HEK293T (cell line): ENCODE data around the gene ZBTB4.

Experiments
- CTCF ChIA-PET: fragments of 350-600 bp; formaldehyde crosslinking; extraction: SDS; loops from one replicate; lab custom pipeline; 2021; ENCODE audit warnings: antibody characterized with exemption, inconsistent platforms; lab: Yijun Ruan, JAX
- POLR2A ChIA-PET: fragments of 350-600 bp; formaldehyde crosslinking; extraction: SDS; loops from one replicate; lab custom pipeline; 2020; ENCODE audit warnings: antibody characterized with exemption, inconsistent platforms; lab: Yijun Ruan, JAX
- DNase-seq: peaks from one replicate; pipeline ENCODE4 v3.0.0; 2012; ENCODE audit warnings: mixed read lengths; ENCODE audit errors: extremely low spot score
- ARNT ChIP-seq: fragments of 450-650 bp; IDR thresholded peaks from 2 replicates; pipeline ENCODE4 v1.6.1; 2017; ENCODE audit warnings: mild to moderate bottlenecking
- BHLHE40 ChIP-seq: fragments of 450-650 bp; IDR thresholded peaks from 2 replicates; pipeline ENCODE4 v1.6.1; 2016; ENCODE audit warnings: mild to moderate bottlenecking, moderate library complexity, borderline replicate concordance
- CTBP1 ChIP-seq: fragments of 450-650 bp; IDR thresholded peaks from 2 replicates; pipeline ENCODE4 v1.6.1; 2016; ENCODE audit warnings: borderline replicate concordance
- ELF4 ChIP-seq: fragments of 450-650 bp; IDR thresholded peaks from 2 replicates; pipeline ENCODE4 v1.6.1; 2017; ENCODE audit warnings: antibody characterized with exemption
- FOXA1 ChIP-seq: fragments of 450-650 bp; IDR thresholded peaks from 2 replicates; pipeline ENCODE4 v1.6.1; 2016; ENCODE audit warnings: mild to moderate bottlenecking
- FOXK2 ChIP-seq: fragments of 450-650 bp; IDR thresholded peaks from 2 replicates; pipeline ENCODE4 v1.6.1; 2016; ENCODE audit warnings: mild to moderate bottlenecking
- FOXM1 ChIP-seq: fragments of 450-650 bp; IDR thresholded peaks from 2 replicates; pipeline ENCODE4 v1.6.1; 2017; ENCODE audit warnings: mild to moderate bottlenecking, borderline replicate concordance
- HDGF ChIP-seq: fragments of 450-650 bp; IDR thresholded peaks from 2 replicates; pipeline ENCODE4 v1.6.1; 2017; ENCODE audit warnings: antibody characterized with exemption, borderline replicate concordance
- L3MBTL2 ChIP-seq: fragments of 450-650 bp; conservative IDR thresholded peaks from 2 replicates; pipeline ENCODE4 v1.6.1; 2016; ENCODE audit warnings: mild to moderate bottlenecking
- LEF1 ChIP-seq: fragments of 450-650 bp; IDR thresholded peaks from 2 replicates; pipeline ENCODE4 v1.6.1; 2017; ENCODE audit warnings: mild to moderate bottlenecking, borderline replicate concordance
- NFRKB ChIP-seq: fragments of 450-650 bp; IDR thresholded peaks from 2 replicates; pipeline ENCODE4 v1.6.1; 2016; ENCODE audit warnings: mild to moderate bottlenecking, moderate library complexity
- SP1 ChIP-seq: fragments of 450-650 bp; IDR thresholded peaks from 2 replicates; pipeline ENCODE4 v1.6.1; 2017
- SUZ12 ChIP-seq: fragments of 450-650 bp; IDR thresholded peaks from 2 replicates; pipeline ENCODE4 v1.6.1; 2016; ENCODE audit warnings: mild to moderate bottlenecking
- TARDBP ChIP-seq: fragments of 450-650 bp; IDR thresholded peaks from 2 replicates; pipeline ENCODE4 v1.6.1; 2016
- ZNF384 ChIP-seq: fragments of 450-650 bp; IDR thresholded peaks from 2 replicates; pipeline ENCODE4 v1.6.1; 2016
- TF ChIP-seq, protein P1 (sequence below): fragments of 450-650 bp; IDR thresholded peaks from 2 replicates; pipeline ENCODE4 v1.6.1; 2016

ZBTB4 gene

GRCh38 chr17:7466318-7466638 is 13.2 kb downstream of the ZBTB4 start:
- POLR2A ChIA-PET: interaction anchor here (1.1 to 1.2 kb wide), 2 partner anchors 10 to 29 kb away, joined by 3 to 4 read pairs; no protein-coding TSS in a partner anchor
- DNase-seq: no peak
- no peak for TF ChIP-seq L3MBTL2
- TF ChIP-seq, protein P1, sequence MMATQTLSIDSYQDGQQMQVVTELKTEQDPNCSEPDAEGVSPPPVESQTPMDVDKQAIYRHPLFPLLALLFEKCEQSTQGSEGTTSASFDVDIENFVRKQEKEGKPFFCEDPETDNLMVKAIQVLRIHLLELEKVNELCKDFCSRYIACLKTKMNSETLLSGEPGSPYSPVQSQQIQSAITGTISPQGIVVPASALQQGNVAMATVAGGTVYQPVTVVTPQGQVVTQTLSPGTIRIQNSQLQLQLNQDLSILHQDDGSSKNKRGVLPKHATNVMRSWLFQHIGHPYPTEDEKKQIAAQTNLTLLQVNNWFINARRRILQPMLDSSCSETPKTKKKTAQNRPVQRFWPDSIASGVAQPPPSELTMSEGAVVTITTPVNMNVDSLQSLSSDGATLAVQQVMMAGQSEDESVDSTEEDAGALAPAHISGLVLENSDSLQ: no peak
- TF ChIP-seq FOXK2: no peak
- TF ChIP-seq FOXM1: no peak
- no peak for TF ChIP-seq ZNF384
- no peak for TF ChIP-seq NFRKB
- no peak for TF ChIP-seq SP1
- TF ChIP-seq ELF4: no peak
- no peak for TF ChIP-seq SUZ12
- no peak for TF ChIP-seq BHLHE40
- TF ChIP-seq CTBP1: no peak
- no peak for TF ChIP-seq TARDBP
- TF ChIP-seq LEF1: no peak
- CTCF ChIA-PET: no interaction called here

DNA sequence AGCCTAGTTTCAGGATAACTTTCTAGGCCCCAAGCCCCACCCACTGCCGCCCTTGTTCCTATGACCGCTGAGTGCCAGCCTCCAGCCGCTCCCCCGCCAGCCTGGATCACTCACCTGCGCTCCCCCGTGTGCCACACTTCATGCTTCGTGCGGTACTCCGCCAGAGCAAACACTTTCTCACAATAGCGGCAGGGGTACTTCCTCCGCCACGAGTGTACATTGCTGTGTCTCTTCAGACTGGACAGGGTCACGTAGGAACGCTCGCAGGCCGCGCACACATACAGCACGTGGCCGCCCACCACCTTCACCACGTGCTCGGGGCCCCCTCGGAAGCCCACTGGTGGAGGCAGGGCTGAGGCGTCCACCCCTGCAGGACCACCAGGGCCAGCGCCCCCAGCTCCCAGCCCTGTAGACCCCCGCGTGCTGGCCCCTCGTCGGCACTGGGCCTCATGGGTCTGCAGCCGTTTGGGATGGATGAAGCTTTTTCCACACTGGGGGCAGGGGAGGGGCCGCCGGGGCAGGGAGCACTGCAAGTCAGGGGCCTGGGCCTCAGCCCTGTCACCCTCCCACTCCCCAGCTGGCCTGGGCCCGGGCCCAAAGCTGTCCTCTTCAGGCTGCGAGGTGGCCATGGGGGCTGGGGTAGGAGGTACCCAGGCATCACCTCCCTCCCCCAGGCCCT is 13.7 kb downstream of the ZBTB4 start:
- ChIA-PET POLR2A (interaction anchor here (1.1 kb wide), 1 partner anchor 29 kb away, joined by 3 read pairs; no protein-coding TSS in a partner anchor), CTCF (no interaction called here)
- DNase-seq: no peak
- TF ChIP-seq FOXA1 (no peak), SP1 (no peak)
- TF ChIP-seq, protein P1: no peak

- ChIA-PET POLR2A (interaction anchor here (1.1 to 1.3 kb wide), 2 partner anchors 9 to 20 kb away, joined by 3 read pairs; partner anchors contain the start of gene POLR2A), CTCF (no interaction called here)
- DNase-seq: no peak
- no peak for TF ChIP-seq HDGF
- TF ChIP-seq ELF4: no peak
- TF ChIP-seq FOXK2: no peak
- no peak for TF ChIP-seq SUZ12
- no peak for TF ChIP-seq NFRKB
- no peak for TF ChIP-seq FOXM1
- TF ChIP-seq, protein P1: no peak
- no peak for TF ChIP-seq BHLHE40
- TF ChIP-seq ARNT: no peak
- TF ChIP-seq CTBP1: no peak
- TF ChIP-seq L3MBTL2: no peak
- no peak for TF ChIP-seq ZNF384
- TF ChIP-seq LEF1: no peak
- TF ChIP-seq TARDBP: no peak
- no peak for TF ChIP-seq FOXA1
Observed at GRCh38 chr17:7464081-7464480, 15.3 kb downstream of the ZBTB4 start.

GRCh38 chr17:7463372-7463846 is 16.0 kb downstream of the ZBTB4 start:
- CTCF ChIA-PET: no interaction called here
- DNase-seq: no peak
- no peak for TF ChIP-seq FOXK2
- TF ChIP-seq FOXM1: no peak
- no peak for TF ChIP-seq BHLHE40
- TF ChIP-seq L3MBTL2: no peak
- POLR2A ChIA-PET: no interaction called here

- CTCF ChIA-PET: no interaction called here
- POLR2A ChIA-PET: interaction anchor here (2.1 kb wide), 1 partner anchor 17 kb away, joined by 5 read pairs; no protein-coding TSS in a partner anchor
- DNase-seq: no peak
- TF ChIP-seq SP1 (no peak), FOXK2 (no peak), FOXM1 (no peak)
Observed at GRCh38 chr17:7462474-7463371, 16.7 kb downstream of the ZBTB4 start.

DNA sequence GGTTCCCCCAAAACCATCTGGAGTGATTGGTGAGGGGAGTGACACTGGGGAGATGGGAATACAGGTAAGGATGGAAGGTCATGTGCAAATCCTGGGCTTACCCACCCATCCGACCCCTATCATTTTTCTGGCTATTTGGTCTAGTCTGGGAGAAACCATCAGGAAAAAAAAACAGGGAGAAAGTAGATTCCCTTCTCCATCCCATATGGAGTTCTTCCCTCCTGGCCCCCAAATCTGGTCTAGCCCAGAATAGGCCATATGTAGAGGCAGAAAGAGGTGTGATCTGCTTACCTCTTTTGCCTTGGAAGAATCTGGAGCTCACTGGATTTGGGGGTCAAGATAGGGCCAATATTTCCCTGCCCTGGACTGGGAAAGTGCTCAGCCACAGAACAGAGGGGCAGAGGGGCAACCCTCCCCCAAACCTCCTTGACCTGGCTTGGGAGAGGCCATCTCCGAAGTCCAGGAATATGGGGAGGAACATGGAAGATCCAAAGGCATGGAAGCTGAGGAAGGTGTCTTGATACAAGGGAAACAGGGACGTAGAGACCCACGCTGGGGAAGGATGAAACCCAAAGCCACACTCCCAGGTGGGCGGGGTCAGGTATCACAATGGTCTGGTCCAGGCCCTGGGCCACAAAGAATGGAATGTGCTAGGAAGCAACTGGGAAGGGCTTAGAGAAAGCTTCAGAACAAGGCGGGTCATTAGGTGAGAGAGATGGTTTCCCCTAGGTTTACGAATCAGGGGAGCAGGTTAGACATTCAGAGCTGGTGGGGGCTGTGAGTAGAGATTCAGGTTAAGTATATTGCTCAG is 18.4 kb downstream of the ZBTB4 start:
- POLR2A ChIA-PET: interaction anchor here (1.2 to 2.1 kb wide), 2 partner anchors 16 to 20 kb away, joined by 3 to 5 read pairs; no protein-coding TSS in a partner anchor
- DNase-seq: no peak

More for the DNA sequence above, 18.4 kb downstream of the ZBTB4 start:
- CTCF ChIA-PET: no interaction called here
- TF ChIP-seq ARNT (no peak), LEF1 (no peak), ZNF384 (no peak), ELF4 (no peak), BHLHE40 (no peak), FOXM1 (no peak), L3MBTL2 (no peak), NFRKB (no peak), CTBP1 (no peak), FOXA1 (no peak), HDGF (no peak), SUZ12 (no peak)
- TF ChIP-seq, protein P1: no peak
